Neural progenitor cell (in vitro differentiated cells): ENCODE measurements around the gene JAK1. TPM values are rescaled to one million over a fixed set of nuclear protein-coding genes. Genes with fewer than 3 reads are reported as not detected.

ENCODE experiments used
- DNase-seq: peaks from one replicate; pipeline ENCODE4 v3.0.0-alpha.2; 2016; ENCODE audit warnings: low spot score
- H2AFZ ChIP-seq: fragments of 200-600 bp; sonication (generic); replicated peaks from 2 replicates; pipeline ENCODE4 v1.6.1; 2016; ENCODE audit warnings: antibody characterized with exemption
- H3F3A ChIP-seq: fragments of 200-600 bp; sonication (generic); 2 replicates; pipeline ENCODE4 v1.6.1; 2016; ENCODE audit warnings: antibody characterized with exemption, low read depth
- H3K27ac ChIP-seq: fragments of 200-600 bp; sonication (generic); 2 replicates; pipeline ENCODE4 v1.5.1; 2016; ENCODE audit warnings: mild to moderate bottlenecking
- H3K27me3 ChIP-seq: fragments of 200-600 bp; sonication (generic); 2 replicates; pipeline ENCODE4 v1.6.1; 2016; ENCODE audit warnings: mild to moderate bottlenecking, moderate library complexity
- H3K36me3 ChIP-seq: fragments of 200-600 bp; sonication (generic); 2 replicates; pipeline ENCODE4 v1.5.1; 2016
- H3K4me1 ChIP-seq: fragments of 200-600 bp; sonication (generic); 2 replicates; pipeline ENCODE4 v1.6.1; 2016; ENCODE audit warnings: mixed run types
- H3K4me2 ChIP-seq: fragments of 200-600 bp; sonication (generic); 2 replicates; pipeline ENCODE4 v1.6.1; 2016
- H3K4me3 ChIP-seq: fragments of 200-600 bp; sonication (generic); 2 replicates; pipeline ENCODE4 v1.5.1; 2016
- H3K79me2 ChIP-seq: fragments of 200-600 bp; sonication (generic); 2 replicates; pipeline ENCODE4 v1.6.1; 2016; ENCODE audit warnings: low read depth
- H3K9ac ChIP-seq: fragments of 200-600 bp; sonication (generic); 2 replicates; pipeline ENCODE4 v1.6.1; 2016
- H3K9me3 ChIP-seq: fragments of 200-600 bp; sonication (generic); 2 replicates; pipeline ENCODE4 v1.5.1; 2016; ENCODE audit warnings: low read depth
- H4K20me1 ChIP-seq: fragments of 200-600 bp; sonication (generic); 2 replicates; pipeline ENCODE4 v1.6.1; 2016; ENCODE audit warnings: low read depth
- H3K27ac Mint-ChIP-seq: 3 replicates; pipeline ENCODE4 v1.8.0; 2021; ENCODE audit warnings: mixed read lengths
- H3K27me3 Mint-ChIP-seq: 2 replicates; pipeline ENCODE4 v1.8.0; 2022; ENCODE audit warnings: low read depth, mild to moderate bottlenecking, inconsistent platforms, moderate library complexity, mixed read lengths; ENCODE audit not compliant: insufficient read depth
- H3K36me3 Mint-ChIP-seq: 3 replicates; pipeline ENCODE4 v1.8.0; 2021; ENCODE audit warnings: mixed read lengths
- H3K4me1 Mint-ChIP-seq: 3 replicates; pipeline ENCODE4 v1.8.0; 2021; ENCODE audit warnings: mixed read lengths
- H3K4me3 Mint-ChIP-seq: 3 replicates; pipeline ENCODE4 v1.8.0; 2021; ENCODE audit warnings: mild to moderate bottlenecking, moderate library complexity, mixed read lengths
- H3K9me3 Mint-ChIP-seq: 3 replicates; pipeline ENCODE4 v1.8.0; 2020; ENCODE audit warnings: mixed read lengths
- EZH2 ChIP-seq: fragments of 200-600 bp; sonication (generic); IDR thresholded peaks from 2 replicates; pipeline ENCODE4 v1.6.1; 2017; ENCODE audit warnings: antibody characterized with exemption, mild to moderate bottlenecking, moderate library complexity
- EZH2phosphoT487 ChIP-seq: fragments of 200-600 bp; sonication (generic); IDR thresholded peaks from 2 replicates; pipeline ENCODE4 v1.6.1; 2017; ENCODE audit warnings: antibody characterized with exemption
- total RNA-seq: library from RNA; depleted of rRNA; stranded (reverse); fragments of >200 nt; gene quantifications from 2 replicates; pipeline ENCODE4 v1.2.3, GENCODE V29; 2015; ENCODE audit warnings: low replicate concordance
- TF ChIP-seq, protein P1 (sequence below): fragments of 200-600 bp; sonication (generic); IDR thresholded peaks from 2 replicates; pipeline ENCODE4 v1.5.1; 2017; ENCODE audit warnings: antibody characterized with exemption, mild to moderate bottlenecking

JAK1 gene
- total RNA-seq, 1 donor from 2014 or later: 6.5 TPM

DNA sequence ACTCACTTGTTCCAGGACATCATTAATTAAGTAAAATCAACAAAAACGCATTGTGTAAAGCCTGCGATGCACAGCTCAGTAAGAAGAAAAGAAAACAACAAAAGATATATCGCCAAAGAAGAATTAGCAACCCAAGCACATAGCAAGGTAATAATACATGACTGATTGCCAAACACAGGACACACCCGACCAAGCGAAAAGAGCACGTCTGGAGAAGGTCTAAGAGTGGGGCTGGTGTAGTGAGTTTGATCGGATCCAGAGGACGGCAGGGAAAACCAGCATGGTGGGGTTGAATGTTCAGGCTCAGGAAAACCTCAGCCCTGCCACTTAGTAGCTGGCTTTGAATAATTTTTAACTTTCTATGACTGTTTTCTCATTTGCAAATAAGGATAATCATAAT, 69.8 kb downstream of the JAK1 start:
- Histone ChIP-seq H3K36me3 (no peaks in the 10 kb centered on the region), H2AFZ (no peak overlapping the region), H3F3A (no peaks in the 10 kb centered on the region), H3K4me2 (no peak overlapping the region), H3K9ac (no peak overlapping the region), H3K4me3 (no peak overlapping the region), H3K9me3 (no peaks in the 10 kb centered on the region), H3K4me1 (peaks cover 7% of the 10 kb centered on the region), H4K20me1 (no peaks in the 10 kb centered on the region), H3K27ac (no peak overlapping the region), H3K79me2 (no peaks in the 10 kb centered on the region), H3K27me3 (no peaks in the 10 kb centered on the region)
- Mint-ChIP-seq H3K9me3 (no peaks in the 10 kb centered on the region), H3K27ac (no peak overlapping the region), H3K4me1 (peaks cover 24% of the 10 kb centered on the region), H3K4me3 (no peak overlapping the region), H3K36me3 (no peaks in the 10 kb centered on the region), H3K27me3 (no peaks in the 10 kb centered on the region)
- TF ChIP-seq, protein P1, sequence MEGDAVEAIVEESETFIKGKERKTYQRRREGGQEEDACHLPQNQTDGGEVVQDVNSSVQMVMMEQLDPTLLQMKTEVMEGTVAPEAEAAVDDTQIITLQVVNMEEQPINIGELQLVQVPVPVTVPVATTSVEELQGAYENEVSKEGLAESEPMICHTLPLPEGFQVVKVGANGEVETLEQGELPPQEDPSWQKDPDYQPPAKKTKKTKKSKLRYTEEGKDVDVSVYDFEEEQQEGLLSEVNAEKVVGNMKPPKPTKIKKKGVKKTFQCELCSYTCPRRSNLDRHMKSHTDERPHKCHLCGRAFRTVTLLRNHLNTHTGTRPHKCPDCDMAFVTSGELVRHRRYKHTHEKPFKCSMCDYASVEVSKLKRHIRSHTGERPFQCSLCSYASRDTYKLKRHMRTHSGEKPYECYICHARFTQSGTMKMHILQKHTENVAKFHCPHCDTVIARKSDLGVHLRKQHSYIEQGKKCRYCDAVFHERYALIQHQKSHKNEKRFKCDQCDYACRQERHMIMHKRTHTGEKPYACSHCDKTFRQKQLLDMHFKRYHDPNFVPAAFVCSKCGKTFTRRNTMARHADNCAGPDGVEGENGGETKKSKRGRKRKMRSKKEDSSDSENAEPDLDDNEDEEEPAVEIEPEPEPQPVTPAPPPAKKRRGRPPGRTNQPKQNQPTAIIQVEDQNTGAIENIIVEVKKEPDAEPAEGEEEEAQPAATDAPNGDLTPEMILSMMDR: no peak
- TF ChIP-seq EZH2: no peak
- TF ChIP-seq EZH2phosphoT487: no peak
- DNase-seq: no peak

DNA sequence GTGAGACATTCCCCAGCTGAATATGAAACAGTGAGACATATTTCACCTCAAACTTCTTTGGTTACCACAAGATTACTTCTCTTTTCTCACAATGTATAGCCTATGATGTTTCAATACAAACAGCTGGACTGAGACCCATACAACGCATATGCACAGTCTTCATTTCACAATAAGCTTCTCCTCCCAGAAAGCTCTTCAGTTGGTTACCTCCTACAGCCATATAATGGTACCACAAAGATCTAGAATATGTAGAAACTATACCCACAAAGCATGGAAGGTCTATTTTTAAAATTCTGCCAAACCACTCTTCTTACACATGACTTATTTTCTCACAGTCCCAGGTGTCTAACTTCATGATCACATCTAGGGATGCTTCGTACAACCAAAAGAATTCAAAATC, 70.8 kb downstream of the JAK1 start:
- Mint-ChIP-seq H3K36me3 (no peaks in the 10 kb centered on the region), H3K4me3 (no peak overlapping the region), H3K27ac (no peak overlapping the region), H3K9me3 (no peaks in the 10 kb centered on the region), H3K4me1 (peaks cover 33% of the 10 kb centered on the region), H3K27me3 (no peaks in the 10 kb centered on the region)
- Histone ChIP-seq H3K4me2 (no peak overlapping the region), H3K79me2 (no peaks in the 10 kb centered on the region), H3K4me3 (no peak overlapping the region), H3K9ac (no peak overlapping the region), H2AFZ (no peak overlapping the region), H3K9me3 (no peaks in the 10 kb centered on the region), H3K27me3 (peaks cover 3% of the 10 kb centered on the region), H3K27ac (no peak overlapping the region), H3F3A (no peaks in the 10 kb centered on the region), H3K36me3 (no peaks in the 10 kb centered on the region), H4K20me1 (no peaks in the 10 kb centered on the region), H3K4me1 (peaks cover 7% of the 10 kb centered on the region)
- TF ChIP-seq, protein P1: no peak
- TF ChIP-seq EZH2phosphoT487 (no peak), EZH2 (no peak)
- no peak for DNase-seq

DNA sequence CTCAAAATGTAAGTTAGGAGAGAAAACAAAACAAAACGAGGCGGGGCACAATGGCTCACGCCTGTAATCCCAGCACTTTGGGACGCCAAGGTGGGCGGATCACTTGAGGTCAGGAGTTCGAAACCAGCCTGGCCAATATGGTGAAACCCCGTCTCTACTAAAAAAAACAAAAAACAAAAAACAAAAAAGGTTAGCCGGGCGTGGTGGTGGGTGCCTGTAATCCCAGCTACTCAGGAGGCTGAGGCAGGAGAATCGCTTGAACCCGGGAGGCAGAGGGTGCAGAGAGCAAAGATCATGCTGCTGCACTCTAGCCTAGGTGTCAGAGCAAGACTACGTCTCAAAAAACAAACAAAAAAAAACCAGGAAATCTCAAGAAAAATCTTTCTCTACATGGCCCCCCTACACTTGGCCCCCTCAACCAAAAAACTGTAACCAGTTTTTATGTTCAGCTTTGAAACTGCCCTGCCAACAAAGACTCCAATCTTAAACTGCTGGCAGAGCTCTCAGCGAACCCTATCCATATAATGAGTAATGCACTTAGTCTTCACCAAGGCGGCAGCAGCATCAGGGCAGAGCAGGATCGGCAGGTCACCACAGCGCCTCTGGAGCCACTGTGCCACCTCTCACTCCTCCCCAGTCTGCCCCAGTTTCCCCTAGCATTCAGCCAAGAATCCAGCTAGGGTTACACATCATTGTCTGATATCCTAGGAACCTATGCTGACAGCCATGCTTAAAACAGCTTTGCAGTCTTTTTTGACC, 71.7 kb downstream of the JAK1 start:
- no peak overlapping the region for H3K4me3 Mint-ChIP-seq
- no peaks in the 10 kb centered on the region for H3K36me3 ChIP-seq
- peaks cover 10% of the 10 kb centered on the region for H3K27me3 ChIP-seq
- no peaks in the 10 kb centered on the region for H3K36me3 Mint-ChIP-seq
- H3F3A ChIP-seq: no peaks in the 10 kb centered on the region
- H3K27me3 Mint-ChIP-seq: no peaks in the 10 kb centered on the region
- peaks cover 7% of the 10 kb centered on the region for H3K4me1 ChIP-seq
- H3K27ac ChIP-seq: no peak overlapping the region
- no peak overlapping the region for H3K4me3 ChIP-seq
- H3K27ac Mint-ChIP-seq: no peak overlapping the region
- no peaks in the 10 kb centered on the region for H3K9me3 ChIP-seq
- H3K4me1 Mint-ChIP-seq: peaks cover 33% of the 10 kb centered on the region
- DNase-seq: no peak
- TF ChIP-seq EZH2: no peak
- TF ChIP-seq, protein P1: no peak
- no peak for TF ChIP-seq EZH2phosphoT487
- H2AFZ ChIP-seq: no peak overlapping the region
- H4K20me1 ChIP-seq: no peaks in the 10 kb centered on the region
- no peaks in the 10 kb centered on the region for H3K9me3 Mint-ChIP-seq
- H3K9ac ChIP-seq: no peak overlapping the region
- H3K79me2 ChIP-seq: no peaks in the 10 kb centered on the region
- H3K4me2 ChIP-seq: no peak overlapping the region
